A549 (cell line): ENCODE measurements around the gene CAPN8. TPM values are rescaled to one million over a fixed set of nuclear protein-coding genes. Genes with fewer than 3 reads are reported as not detected.

ENCODE experiments used
- ATAC-seq, 2 experiments: fragments of 200-7000 bp in 1 of 2; fragments of >200 bp in 1 of 2; cut with Nextera tagmentation in 1 of 2; cut with Tn5 transposase in 1 of 2; 3 replicates each; pipeline versions ENCODE4 v1.8.0 to v1.9.1; 2018 to 2020; ENCODE audit warnings: mild to moderate bottlenecking in 1 of 2, moderate library complexity in 1 of 2
- CTCF ChIA-PET: fragments of 300-600 bp; sonication (Branson Sonifier 250); formaldehyde crosslinking; extraction: SDS; loops from one replicate; lab custom pipeline; 2021; ENCODE audit warnings: antibody characterized with exemption, inconsistent platforms; lab: Yijun Ruan, JAX
- POLR2A ChIA-PET: fragments of 350-600 bp; formaldehyde crosslinking; extraction: SDS; loops from one replicate; lab custom pipeline; 2021; ENCODE audit warnings: antibody characterized with exemption, inconsistent platforms; lab: Yijun Ruan, JAX
- DNase-seq, 2 experiments: peaks; one replicate each; pipeline versions ENCODE4 v3.0.0 to v3.0.0-alpha.2; 2011 to 2016; ENCODE audit warnings: low read depth in 1 of 2, low spot score in 1 of 2
- FAIRE-seq: peaks from 2 replicates; lab custom pipeline; 2011; peaks lifted over from hg19 to GRCh38; lab: Jason Lieb, UNC
- H3K27ac ChIP-seq, 2 experiments: fragments of >200 bp; sonication (Bioruptor Twin); formaldehyde crosslinking; 3 replicates each; pipeline ENCODE4 v1.5.1; 2016 to 2017
- H3K4me1 ChIP-seq: fragments of >200 bp; sonication (Bioruptor Twin); formaldehyde crosslinking; 3 replicates; pipeline ENCODE4 v1.6.1; 2016
- H3K4me2 ChIP-seq: fragments of >200 bp; sonication (Bioruptor Twin); formaldehyde crosslinking; 3 replicates; pipeline ENCODE4 v1.6.1; 2016
- H3K4me3 ChIP-seq: fragments of >200 bp; sonication (Bioruptor Twin); formaldehyde crosslinking; 3 replicates; pipeline ENCODE4 v1.5.1; 2016
- H3K9me3 ChIP-seq: fragments of >200 bp; sonication (Bioruptor Twin); formaldehyde crosslinking; 3 replicates; pipeline ENCODE4 v1.6.1; 2016
- ATOH8 ChIP-seq: fragments of 250-450 bp; sonication (Bioruptor Pico); IDR thresholded peaks from 2 replicates; pipeline ENCODE4 v1.5.0; 2020; ENCODE audit warnings: low read depth, mild to moderate bottlenecking, moderate library complexity
- BHLHE40 ChIP-seq: IDR thresholded peaks from 2 replicates; pipeline ENCODE4 v1.6.1; 2012; ENCODE audit warnings: low read depth, low read length, inconsistent platforms
- CEBPB ChIP-seq, 2 experiments: fragments of >200 bp in 1 of 2; sonication (Bioruptor Twin) in 1 of 2; formaldehyde crosslinking in 1 of 2; IDR thresholded peaks; 2 replicates each; pipeline ENCODE4 v1.6.1; 2012 to 2016
- CHD2 ChIP-seq: fragments of 150-350 bp; IDR thresholded peaks from 2 replicates; pipeline ENCODE4 v1.6.1; 2014; ENCODE audit warnings: low read length; ENCODE audit not compliant: partially characterized antibody
- CHD4 ChIP-seq: fragments of 200-600 bp; sonication (generic); IDR thresholded peaks from 2 replicates; pipeline ENCODE4 v1.6.1; 2016; ENCODE audit warnings: antibody characterized with exemption, mild to moderate bottlenecking, borderline replicate concordance
- CTCF ChIP-seq: fragments of >200 bp; sonication (Bioruptor Twin); formaldehyde crosslinking; IDR thresholded peaks from 3 replicates; pipeline ENCODE4 v1.5.1; 2016
- ESRRA ChIP-seq: fragments of 150-350 bp; IDR thresholded peaks from 2 replicates; pipeline ENCODE4 v1.6.1; 2014; ENCODE audit warnings: mild to moderate bottlenecking, low read length, borderline replicate concordance
- HDAC2 ChIP-seq: fragments of 200-600 bp; sonication (generic); IDR thresholded peaks from 2 replicates; pipeline ENCODE4 v1.6.1; 2016
- HES2 ChIP-seq: fragments of >200 bp; sonication (Bioruptor Twin); formaldehyde crosslinking; IDR thresholded peaks from 2 replicates; pipeline ENCODE4 v1.6.1; 2016
- HOXA7 ChIP-seq: fragments of 250-450 bp; sonication (Bioruptor Pico); IDR thresholded peaks from 2 replicates; pipeline ENCODE4 v1.5.0; 2020; ENCODE audit warnings: mild to moderate bottlenecking, moderate library complexity
- HOXB5 ChIP-seq: fragments of 250-450 bp; sonication (Bioruptor Pico); IDR thresholded peaks from 2 replicates; pipeline ENCODE4 v1.5.0; 2020; ENCODE audit warnings: mild to moderate bottlenecking, moderate library complexity
- KDM1A ChIP-seq: fragments of 200-600 bp; sonication (generic); IDR thresholded peaks from 2 replicates; pipeline ENCODE4 v1.6.1; 2016; ENCODE audit warnings: low read depth, mild to moderate bottlenecking
- KDM5A ChIP-seq: fragments of 200-600 bp; sonication (generic); IDR thresholded peaks from 2 replicates; pipeline ENCODE4 v1.6.1; 2016; ENCODE audit warnings: antibody characterized with exemption, mild to moderate bottlenecking
- MAFK ChIP-seq: fragments of 450-650 bp; IDR thresholded peaks from 2 replicates; pipeline ENCODE4 v1.6.1; 2014; ENCODE audit not compliant: partially characterized antibody
- MAX ChIP-seq: IDR thresholded peaks from 2 replicates; pipeline ENCODE4 v1.6.1; 2012
- MAZ ChIP-seq: fragments of 150-350 bp; IDR thresholded peaks from 2 replicates; pipeline ENCODE4 v1.6.1; 2014; ENCODE audit warnings: antibody characterized with exemption, low read depth, low read length, borderline replicate concordance
- MYC ChIP-seq: IDR thresholded peaks from 2 replicates; pipeline ENCODE4 v1.6.1; 2012; ENCODE audit warnings: mild to moderate bottlenecking, inconsistent platforms, low read length, improper control_type of control experiment, borderline replicate concordance
- NR3C1 ChIP-seq: fragments of >200 bp; sonication (Bioruptor Twin); formaldehyde crosslinking; IDR thresholded peaks from 3 replicates; pipeline ENCODE4 v1.6.1; 2017
- POLR2A ChIP-seq: IDR thresholded peaks from 2 replicates; pipeline ENCODE4 v1.6.1; 2012; ENCODE audit warnings: mild to moderate bottlenecking, low read length
- RAD21 ChIP-seq, 2 experiments: fragments of >200 bp in 1 of 2; sonication (Bioruptor Twin) in 1 of 2; formaldehyde crosslinking in 1 of 2; IDR thresholded peaks in 1 of 2; conservative IDR thresholded peaks in 1 of 2; 2 replicates in 1 of 2; 3 replicates in 1 of 2; pipeline ENCODE4 v1.6.1; 2012 to 2018; ENCODE audit warnings: inconsistent platforms in 1 of 2
- RCOR1 ChIP-seq: fragments of 150-350 bp; IDR thresholded peaks from 2 replicates; pipeline ENCODE4 v1.6.1; 2014; ENCODE audit warnings: antibody characterized with exemption, low read length, low read depth
- REST ChIP-seq: fragments of 200-600 bp; sonication (generic); IDR thresholded peaks from 2 replicates; pipeline ENCODE4 v1.6.1; 2016; ENCODE audit warnings: antibody characterized with exemption, mild to moderate bottlenecking, moderate library complexity
- SREBF2 ChIP-seq: fragments of 450-650 bp; IDR thresholded peaks from 2 replicates; pipeline ENCODE4 v1.6.1; 2014; ENCODE audit warnings: mild to moderate bottlenecking, moderate library complexity
- TFCP2L1 ChIP-seq: fragments of 250-450 bp; sonication (Bioruptor Pico); IDR thresholded peaks from 2 replicates; pipeline ENCODE4 v1.5.0; 2021; ENCODE audit warnings: mild to moderate bottlenecking
- ZC3H11A ChIP-seq: fragments of 450-650 bp; IDR thresholded peaks from 2 replicates; pipeline ENCODE4 v1.6.1; 2014; ENCODE audit warnings: antibody characterized with exemption, mild to moderate bottlenecking
- ZNF302 ChIP-seq: fragments of 250-450 bp; sonication (Bioruptor Pico); IDR thresholded peaks from 2 replicates; pipeline ENCODE4 v1.9.0; 2021; ENCODE audit warnings: inconsistent platforms, mild to moderate bottlenecking, moderate library complexity
- WGBS: methylation state at CpG from one replicate; pipeline ENCODE4 v1.1.6; 2017; ENCODE audit errors: missing lambda C conversion rate; 5-methylcytosine and 5-hydroxymethylcytosine counted together
- polyA plus RNA-seq, 4 experiments: library from polyadenylated mRNA; depleted of rRNA in 3 of 4; stranded (reverse); fragments of >200 nt; fragmentation: RNase III in 1 of 4; extraction: RNeasy Plus Mini Kit Qiagen cat#74134 plus additional on column Dnase treatment in 1 of 4; gene quantifications; 2 replicates in 3 of 4; 3 replicates in 1 of 4; pipeline ENCODE4 v1.2.3, GENCODE V29; 2011 to 2017

The CAPN8 gene
- polyA plus RNA-seq, 2 of the 4 experiments (the other 2 are of a cell fraction) = 0.39 to 1.5 TPM

- TF ChIP-seq HOXB5 (peak; percentile 60; the same call in 1 of the 2 replicates), ZNF302 (CRISPR knock-in tag) (no peak), MYC (peak; percentile 74), BHLHE40 (no peak), ATOH8 (CRISPR knock-in tag) (no peak), MAFK (no peak), KDM5A (peak; percentile 39; the same call in 1 of the 2 replicates), CHD2 (no peak), POLR2A (peak; percentile 71)
- TF ChIP-seq, all 56 proteins: peak for 14
Measured at GRCh38 chr1:223712194-223712849, 46.8 kb upstream of the CAPN8 start, which contains the start of gene CAPN2 (continued).

- FAIRE-seq = no peak
- CTCF ChIA-PET = interaction anchor here (0.6 to 4.2 kb wide), 26 partner anchors 9 to 431 kb away, joined by 3 to 92 read pairs (median 4); no protein-coding TSS in a partner anchor
- Histone ChIP-seq H3K4me3 (peak overlapping the region; percentile 88), H3K4me1 (peaks cover 76% of the 10 kb centered on the region), H3K27ac (peak overlapping the region; percentile 99), H3K9me3 (no peaks in the 10 kb centered on the region), H3K4me2 (peak overlapping the region; percentile 88)
- POLR2A ChIA-PET = interaction anchor here (0.8 to 3.2 kb wide), 3 partner anchors 9 to 37 kb away, joined by 4 to 25 read pairs (median 14); no protein-coding TSS in a partner anchor
- no peak for DNase-seq
- no peak for TF ChIP-seq CTCF
- no peak for TF ChIP-seq ZC3H11A
- peak; percentile 93; the same call in 1 of the 2 replicates for TF ChIP-seq CHD4
- no peak for TF ChIP-seq TFCP2L1 (CRISPR knock-in tag)
- no peak for TF ChIP-seq HOXA7 (CRISPR knock-in tag)
- TF ChIP-seq ZNF302 (CRISPR knock-in tag) = no peak
- no peak for TF ChIP-seq MAX
- TF ChIP-seq ATOH8 (CRISPR knock-in tag) = no peak
- TF ChIP-seq MYC = no peak
- TF ChIP-seq HDAC2 = peak; percentile 93
- TF ChIP-seq RCOR1 = 0 out of 2 replicates have a peak, but pooled peaks have one; percentile 43
- no peak for TF ChIP-seq KDM5A
- peak; percentile 94; the same call in 1 of the 2 replicates for TF ChIP-seq KDM1A
- no peak for TF ChIP-seq MAZ
- no peak for TF ChIP-seq SREBF2
- 82% methylated on average over 13 of the region's 15 CpGs for WGBS
- no peak for ATAC-seq
Measured at GRCh38 chr1:223711747-223712193, 46.3 kb upstream of the CAPN8 start.

GRCh38 chr1:223711173-223711572, 45.7 kb upstream of the CAPN8 start:
- Histone ChIP-seq H3K27ac (peak overlapping the region; percentile 99), H3K4me3 (no peak overlapping the region), H3K4me2 (peak overlapping the region; percentile 88), H3K9me3 (no peaks in the 10 kb centered on the region), H3K4me1 (peaks cover 76% of the 10 kb centered on the region)
- ChIA-PET POLR2A (interaction anchor here (1.2 to 3.2 kb wide), 2 partner anchors 9 to 10 kb away, joined by 3 to 25 read pairs; no protein-coding TSS in a partner anchor), CTCF (interaction anchor here (1.1 to 4.2 kb wide), 10 partner anchors 10 to 70 kb away, joined by 3 to 92 read pairs (median 8); no protein-coding TSS in a partner anchor)
- DNase-seq = no peak
- FAIRE-seq = no peak
- ATAC-seq = no peak
- 75% methylated on average over 1 of the region's 1 CpG for WGBS
- no peak for TF ChIP-seq POLR2A
- no peak for TF ChIP-seq HES2
- no peak for TF ChIP-seq CEBPB (IDR thresholded peaks at IDR 0.05)
- no peak for TF ChIP-seq ESRRA
- TF ChIP-seq REST = no peak
- TF ChIP-seq RAD21 (conservative IDR thresholded peaks at IDR 0.05 in 1 of 2, IDR thresholded peaks at IDR 0.05 in 1 of 2) = no peak
- TF ChIP-seq HOXB5 = no peak
- no peak for TF ChIP-seq MAX
- no peak for TF ChIP-seq TFCP2L1 (CRISPR knock-in tag)
- TF ChIP-seq KDM1A = no peak
- no peak for TF ChIP-seq NR3C1
- TF ChIP-seq RCOR1 = no peak
